ENCODE measurements around the gene SHROOM2.

Gene SHROOM2

GRCh38 chrX:9785944-9786797 lies at the start of gene SHROOM2:
SHROOM2 (plus strand) TSS chrX:9786429; CDS start chrX:9786546, 117 bp downstream.
- no peaks in the 10 kb centered on the region for H4K20me1 ChIP-seq (ENCODE audit: insufficient read depth, low read length)
- no peaks in the 10 kb centered on the region for H3K9me3 ChIP-seq (replicated peaks; ENCODE audit: insufficient read depth, low read length)
- no peaks in the 10 kb centered on the region for H3K4me1 ChIP-seq (ENCODE audit: low read length)
- no peaks in the 10 kb centered on the region for H3K36me3 ChIP-seq (replicated peaks; ENCODE audit: insufficient read depth, low read length)
- H3F3A ChIP-seq (ENCODE audit: insufficient read depth, low read length) = no peaks in the 10 kb centered on the region
- H3K27me3 ChIP-seq (replicated peaks; ENCODE audit: insufficient read depth, low read length) = peaks cover 23% of the 10 kb centered on the region
- no peak within 1 kb of the TSS for H3K4me3 ChIP-seq (ENCODE audit: low read length)
- no peak within 1 kb of the TSS for H3K9ac ChIP-seq (ENCODE audit: low read length)
- H3K9me2 ChIP-seq (replicated peaks; ENCODE audit: insufficient read depth, low read length) = no peaks in the 10 kb centered on the region
- H3K27ac ChIP-seq (ENCODE audit: low read length) = no peak within 1 kb of the TSS
- no peaks in the 10 kb centered on the region for H3K79me2 ChIP-seq (ENCODE audit: low read length)
- no peak within 1 kb of the TSS for H2AFZ ChIP-seq (ENCODE audit: low read length)
- H3K4me2 ChIP-seq (ENCODE audit: low read depth, low read length) = peak within 1 kb of the TSS; percentile 45
- TF ChIP-seq CTCF (IDR thresholded peaks at IDR 0.05; ENCODE audit: low read length) (no peak), EZH2 (optimal IDR thresholded peaks at IDR 0.05; ENCODE audit: low read depth, low read length) (no peak), EZH2phosphoT487 (IDR thresholded peaks at IDR 0.05; ENCODE audit: low read length) (no peak)
- DNase-seq = no peak

GRCh38 chrX:9737363-9737762 lies 48.9 kb upstream of the SHROOM2 start:
- H4K20me1 ChIP-seq (ENCODE audit: insufficient read depth, low read length) = no peaks in the 10 kb centered on the region
- H3K4me2 ChIP-seq (ENCODE audit: low read depth, low read length) = no peak overlapping the region
- TF ChIP-seq EZH2 (optimal IDR thresholded peaks at IDR 0.05; ENCODE audit: low read depth, low read length) (no peak), EZH2phosphoT487 (IDR thresholded peaks at IDR 0.05; ENCODE audit: low read length) (no peak), CTCF (IDR thresholded peaks at IDR 0.05; ENCODE audit: low read length) (no peak)
- no peaks in the 10 kb centered on the region for H3K27me3 ChIP-seq (replicated peaks; ENCODE audit: insufficient read depth, low read length)
- no peaks in the 10 kb centered on the region for H3K4me1 ChIP-seq (ENCODE audit: low read length)
- no peaks in the 10 kb centered on the region for H3K79me2 ChIP-seq (ENCODE audit: low read length)
- H3K9me3 ChIP-seq (replicated peaks; ENCODE audit: insufficient read depth, low read length) = no peaks in the 10 kb centered on the region
- H3K27ac ChIP-seq (ENCODE audit: low read length) = no peak overlapping the region
- no peak overlapping the region for H2AFZ ChIP-seq (ENCODE audit: low read length)
- no peaks in the 10 kb centered on the region for H3F3A ChIP-seq (ENCODE audit: insufficient read depth, low read length)
- H3K9ac ChIP-seq (ENCODE audit: low read length) = no peak overlapping the region
- no peaks in the 10 kb centered on the region for H3K9me2 ChIP-seq (replicated peaks; ENCODE audit: insufficient read depth, low read length)
- no peak overlapping the region for H3K4me3 ChIP-seq (ENCODE audit: low read length)
- no peaks in the 10 kb centered on the region for H3K36me3 ChIP-seq (replicated peaks; ENCODE audit: insufficient read depth, low read length)
- DNase-seq = no peak

- no peaks in the 10 kb centered on the region for H3K9me2 ChIP-seq (replicated peaks; ENCODE audit: insufficient read depth, low read length)
- H3K9me3 ChIP-seq (replicated peaks; ENCODE audit: insufficient read depth, low read length) = no peaks in the 10 kb centered on the region
- H3K4me2 ChIP-seq (ENCODE audit: low read depth, low read length) = no peak overlapping the region
- H4K20me1 ChIP-seq (ENCODE audit: insufficient read depth, low read length) = no peaks in the 10 kb centered on the region
- H3K36me3 ChIP-seq (replicated peaks; ENCODE audit: insufficient read depth, low read length) = no peaks in the 10 kb centered on the region
- H3K9ac ChIP-seq (ENCODE audit: low read length) = no peak overlapping the region
- no peaks in the 10 kb centered on the region for H3K79me2 ChIP-seq (ENCODE audit: low read length)
- H3K4me1 ChIP-seq (ENCODE audit: low read length) = no peaks in the 10 kb centered on the region
- H2AFZ ChIP-seq (ENCODE audit: low read length) = no peak overlapping the region
- H3F3A ChIP-seq (ENCODE audit: insufficient read depth, low read length) = no peaks in the 10 kb centered on the region
- TF ChIP-seq EZH2phosphoT487 (IDR thresholded peaks at IDR 0.05; ENCODE audit: low read length) = no peak
- no peak for TF ChIP-seq CTCF (IDR thresholded peaks at IDR 0.05; ENCODE audit: low read length)
- H3K27me3 ChIP-seq (replicated peaks; ENCODE audit: insufficient read depth, low read length) = no peaks in the 10 kb centered on the region
- DNase-seq = no peak
- H3K4me3 ChIP-seq (ENCODE audit: low read length) = no peak overlapping the region
- H3K27ac ChIP-seq (ENCODE audit: low read length) = no peak overlapping the region
These were observed 48.1 kb upstream of the SHROOM2 start for GRCh38 chrX:9738151-9738550.
